Measurements from ENCODE around the gene BNIP2. TPM values are rescaled to one million over a fixed set of nuclear protein-coding genes. Genes with fewer than 3 reads are reported as not detected.

Gene BNIP2
- total RNA-seq, 1 experiment from 2014 or later, result 96.3 TPM

DNA sequence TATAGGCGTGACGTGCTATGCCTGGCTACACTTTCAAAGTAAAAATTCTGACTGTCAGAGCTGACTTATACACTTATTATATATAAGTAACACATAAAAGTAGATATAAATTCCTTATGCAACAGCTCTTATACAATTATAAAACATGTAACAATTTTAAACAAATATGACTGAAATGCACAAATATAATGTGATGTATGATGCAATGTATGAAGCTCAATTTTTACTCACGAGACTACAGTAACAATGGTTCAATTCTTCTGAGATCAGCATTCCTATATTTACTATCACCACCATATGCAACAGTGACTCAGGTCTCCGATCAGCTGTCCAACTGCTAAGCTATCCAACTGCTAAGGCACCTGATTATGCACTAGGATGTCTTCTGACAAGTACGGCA, 8.2 kb downstream of the BNIP2 start:
- Mint-ChIP-seq H3K4me3 (ENCODE audit: low read depth, unreplicated experiment) (no peak overlapping the region), H3K4me1 (ENCODE audit: low read depth, unreplicated experiment) (peaks cover 15% of the 10 kb centered on the region), H3K27ac (ENCODE audit: unreplicated experiment) (no peak overlapping the region), H3K36me3 (ENCODE audit: insufficient read depth, unreplicated experiment) (peaks cover 77% of the 10 kb centered on the region), H3K27me3 (ENCODE audit: unreplicated experiment) (no peaks in the 10 kb centered on the region), H3K9me3 (ENCODE audit: low read depth, unreplicated experiment) (no peaks in the 10 kb centered on the region)
- TF ChIP-seq, protein P1, sequence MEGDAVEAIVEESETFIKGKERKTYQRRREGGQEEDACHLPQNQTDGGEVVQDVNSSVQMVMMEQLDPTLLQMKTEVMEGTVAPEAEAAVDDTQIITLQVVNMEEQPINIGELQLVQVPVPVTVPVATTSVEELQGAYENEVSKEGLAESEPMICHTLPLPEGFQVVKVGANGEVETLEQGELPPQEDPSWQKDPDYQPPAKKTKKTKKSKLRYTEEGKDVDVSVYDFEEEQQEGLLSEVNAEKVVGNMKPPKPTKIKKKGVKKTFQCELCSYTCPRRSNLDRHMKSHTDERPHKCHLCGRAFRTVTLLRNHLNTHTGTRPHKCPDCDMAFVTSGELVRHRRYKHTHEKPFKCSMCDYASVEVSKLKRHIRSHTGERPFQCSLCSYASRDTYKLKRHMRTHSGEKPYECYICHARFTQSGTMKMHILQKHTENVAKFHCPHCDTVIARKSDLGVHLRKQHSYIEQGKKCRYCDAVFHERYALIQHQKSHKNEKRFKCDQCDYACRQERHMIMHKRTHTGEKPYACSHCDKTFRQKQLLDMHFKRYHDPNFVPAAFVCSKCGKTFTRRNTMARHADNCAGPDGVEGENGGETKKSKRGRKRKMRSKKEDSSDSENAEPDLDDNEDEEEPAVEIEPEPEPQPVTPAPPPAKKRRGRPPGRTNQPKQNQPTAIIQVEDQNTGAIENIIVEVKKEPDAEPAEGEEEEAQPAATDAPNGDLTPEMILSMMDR (IDR thresholded peaks at IDR 0.05; ENCODE audit: unreplicated experiment), result no peak
- no peak for DNase-seq
- BruUV-seq (replicated peaks), result no TSS peak
- CTCF ChIA-PET, result interaction anchor here (0.7 kb wide), 2 partner anchors 22 to 36 kb away, joined by 3 to 4 read pairs; no protein-coding TSS in a partner anchor
- intact Hi-C loops (cut with micrococcal nuclease; ENCODE audit: unreplicated experiment), result no loop called here

GRCh38 chr15:59680346-59680745, 8.8 kb downstream of the BNIP2 start:
- no TSS peak for BruUV-seq (replicated peaks)
- TF ChIP-seq, protein P1 (IDR thresholded peaks at IDR 0.05; ENCODE audit: unreplicated experiment), result no peak
- intact Hi-C loops (cut with micrococcal nuclease; ENCODE audit: unreplicated experiment), result no loop called here
- no peaks in the 10 kb centered on the region for H3K27me3 Mint-ChIP-seq (ENCODE audit: unreplicated experiment)
- no peaks in the 10 kb centered on the region for H3K9me3 Mint-ChIP-seq (ENCODE audit: low read depth, unreplicated experiment)
- H3K4me1 Mint-ChIP-seq (ENCODE audit: low read depth, unreplicated experiment), result peaks cover 9% of the 10 kb centered on the region
- H3K27ac Mint-ChIP-seq (ENCODE audit: unreplicated experiment), result no peak overlapping the region
- no peak overlapping the region for H3K4me3 Mint-ChIP-seq (ENCODE audit: low read depth, unreplicated experiment)
- H3K36me3 Mint-ChIP-seq (ENCODE audit: insufficient read depth, unreplicated experiment), result peaks cover 77% of the 10 kb centered on the region
- CTCF ChIA-PET, result no interaction called here
- no peak for DNase-seq

DNA sequence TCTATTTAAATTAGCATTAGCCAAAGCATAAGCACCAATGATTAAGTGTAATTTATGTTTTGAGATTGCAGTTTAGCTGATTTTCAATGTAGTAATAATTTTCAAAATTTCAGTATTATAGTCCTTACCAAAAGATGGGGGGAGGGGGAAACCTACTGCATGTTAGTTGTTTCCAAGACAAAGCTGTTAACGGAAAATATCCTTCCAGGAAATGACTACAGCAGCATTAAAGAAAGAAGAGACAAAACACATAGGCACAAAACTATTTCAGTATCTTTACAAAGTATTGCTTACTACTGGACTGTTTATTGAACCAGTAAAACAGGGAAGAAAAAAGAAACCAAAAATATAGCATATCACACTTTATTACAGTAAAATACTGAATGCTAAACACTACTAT, 10.5 kb downstream of the BNIP2 start:
- no TSS peak for BruUV-seq (replicated peaks)

GRCh38 chr15:59678172-59678571, 10.9 kb downstream of the BNIP2 start:
- Mint-ChIP-seq H3K9me3 (ENCODE audit: low read depth, unreplicated experiment) (no peaks in the 10 kb centered on the region), H3K4me1 (ENCODE audit: low read depth, unreplicated experiment) (peaks cover 7% of the 10 kb centered on the region), H3K27ac (ENCODE audit: unreplicated experiment) (no peak overlapping the region), H3K36me3 (ENCODE audit: insufficient read depth, unreplicated experiment) (peaks cover 89% of the 10 kb centered on the region), H3K27me3 (ENCODE audit: unreplicated experiment) (no peaks in the 10 kb centered on the region), H3K4me3 (ENCODE audit: low read depth, unreplicated experiment) (no peak overlapping the region)
- TF ChIP-seq, protein P1 (IDR thresholded peaks at IDR 0.05; ENCODE audit: unreplicated experiment), result no peak
- no peak for DNase-seq
- CTCF ChIA-PET, result interaction anchor here (0.9 kb wide), 1 partner anchor 10 kb away, joined by 3 read pairs; no protein-coding TSS in a partner anchor
- intact Hi-C loops (cut with micrococcal nuclease; ENCODE audit: unreplicated experiment), result no loop called here
- no TSS peak for BruUV-seq (replicated peaks)

More for the DNA sequence above, 10.5 kb downstream of the BNIP2 start:
- TF ChIP-seq, protein P1 (IDR thresholded peaks at IDR 0.05; ENCODE audit: unreplicated experiment), result no peak
- Mint-ChIP-seq H3K27me3 (ENCODE audit: unreplicated experiment) (no peaks in the 10 kb centered on the region), H3K9me3 (ENCODE audit: low read depth, unreplicated experiment) (no peaks in the 10 kb centered on the region), H3K36me3 (ENCODE audit: insufficient read depth, unreplicated experiment) (peaks cover 89% of the 10 kb centered on the region), H3K4me1 (ENCODE audit: low read depth, unreplicated experiment) (peaks cover 7% of the 10 kb centered on the region), H3K4me3 (ENCODE audit: low read depth, unreplicated experiment) (no peak overlapping the region), H3K27ac (ENCODE audit: unreplicated experiment) (no peak overlapping the region)
- CTCF ChIA-PET, result interaction anchor here (0.9 kb wide), 1 partner anchor 10 kb away, joined by 3 read pairs; no protein-coding TSS in a partner anchor
- intact Hi-C loops (cut with micrococcal nuclease; ENCODE audit: unreplicated experiment), result no loop called here
- no peak for DNase-seq
